CD14-positive monocyte (primary cell): ENCODE results near the gene CSH2. TPM values are rescaled to one million over a fixed set of nuclear protein-coding genes. Genes with fewer than 3 reads are reported as not detected.
A peak's percentile ranks its signal among the peaks of the same experiment; 100 is the strongest.

ENCODE experiments used
- DNase-seq, 3 donors: peaks; one replicate each; pipeline ENCODE4 v3.0.0-alpha.2; 2011 to 2022
- H2AFZ ChIP-seq: 2 replicates; pipeline ENCODE4 v1.6.0; 2012; ENCODE audit warnings: mild to moderate bottlenecking, low read depth, low read length, inconsistent platforms; ENCODE audit not compliant: insufficient read depth, poor library complexity, severe bottlenecking
- H3K27ac ChIP-seq, 2 donors: 1 replicate in 1 of 2; 2 replicates in 1 of 2; pipeline ENCODE4 v1.5.1; 2012 to 2013; ENCODE audit warnings: low read length in 2 of 2, control low read depth in 1 of 2, inconsistent platforms in 1 of 2, low read depth in 1 of 2, mild to moderate bottlenecking in 1 of 2
- H3K27me3 ChIP-seq, 2 donors: one replicate each; pipeline versions ENCODE4 v1.6.0 to v1.6.1; 2011 to 2013; ENCODE audit warnings: low read length in 2 of 2; ENCODE audit not compliant: control insufficient read depth in 2 of 2, insufficient read depth in 2 of 2
- H3K36me3 ChIP-seq, 2 donors: replicated peaks in 1 of 2; 1 replicate in 1 of 2; 2 replicates in 1 of 2; pipeline versions ENCODE4 v1.5.1 to v1.6.1; 2012 to 2013; ENCODE audit warnings: low read length in 2 of 2, control low read depth in 1 of 2, inconsistent platforms in 1 of 2, mild to moderate bottlenecking in 1 of 2; ENCODE audit not compliant: insufficient read depth in 2 of 2, control insufficient read depth in 1 of 2
- H3K4me1 ChIP-seq, 2 donors: 1 replicate in 1 of 2; 2 replicates in 1 of 2; pipeline versions ENCODE4 v1.5.1 to v1.6.1; 2012 to 2013; ENCODE audit warnings: low read length in 2 of 2, control low read depth in 1 of 2, inconsistent platforms in 1 of 2, mild to moderate bottlenecking in 1 of 2, moderate library complexity in 1 of 2; ENCODE audit not compliant: insufficient read depth in 2 of 2, control insufficient read depth in 1 of 2
- H3K4me2 ChIP-seq: replicated peaks from 2 replicates; pipeline ENCODE3; 2012; ENCODE audit warnings: low read length, moderate library complexity, mild to moderate bottlenecking; ENCODE audit not compliant: poor library complexity, severe bottlenecking; ENCODE audit errors: extremely low read depth
- H3K4me3 ChIP-seq, 3 experiments: fragments of 200-600 bp in 1 of 3; sonication (generic) in 1 of 3; replicated peaks in 1 of 3; 1 replicate in 2 of 3; 2 replicates in 1 of 3; pipeline ENCODE4 v1.5.1; 2011 to 2013; ENCODE audit warnings: low read length in 3 of 3, mild to moderate bottlenecking in 3 of 3, control low read depth in 2 of 3, low read depth in 2 of 3, inconsistent platforms in 1 of 3, moderate library complexity in 1 of 3
- H3K79me2 ChIP-seq: 2 replicates; pipeline ENCODE4 v1.6.0; 2012; ENCODE audit warnings: mild to moderate bottlenecking, control low read depth, inconsistent platforms, low read length, moderate library complexity; ENCODE audit not compliant: insufficient read depth
- H3K9ac ChIP-seq: 2 replicates; pipeline ENCODE4 v1.6.0; 2017; ENCODE audit warnings: low read length, mild to moderate bottlenecking; ENCODE audit not compliant: insufficient read depth, poor library complexity, severe bottlenecking
- H3K9me3 ChIP-seq, 2 donors: replicated peaks in 1 of 2; 1 replicate in 1 of 2; 2 replicates in 1 of 2; pipeline versions ENCODE4 v1.5.1 to v1.6.1; 2012 to 2013; ENCODE audit warnings: low read length in 2 of 2, control low read depth in 1 of 2; ENCODE audit not compliant: control insufficient read depth in 1 of 2, insufficient read depth in 1 of 2
- H4K20me1 ChIP-seq: 2 replicates; pipeline ENCODE4 v1.6.0; 2012; ENCODE audit warnings: mild to moderate bottlenecking, low read length, control low read depth, moderate library complexity; ENCODE audit not compliant: insufficient read depth
- H3K27ac Mint-ChIP-seq, 7 donors: one replicate each; pipeline ENCODE4 v1.8.0; 2020; ENCODE audit warnings: mild to moderate bottlenecking in 7 of 7, mixed read lengths in 7 of 7, moderate library complexity in 6 of 7, inconsistent platforms in 2 of 7
- H3K27me3 Mint-ChIP-seq, 3 donors: one replicate each; pipeline ENCODE4 v1.8.0; 2021 to 2022; ENCODE audit warnings: low read depth in 3 of 3, mild to moderate bottlenecking in 3 of 3, mixed read lengths in 3 of 3, moderate library complexity in 3 of 3, inconsistent platforms in 1 of 3
- H3K36me3 Mint-ChIP-seq, 2 donors: one replicate each; pipeline ENCODE4 v1.8.0; 2020; ENCODE audit warnings: mixed read lengths in 2 of 2, inconsistent platforms in 1 of 2, mild to moderate bottlenecking in 1 of 2
- H3K4me1 Mint-ChIP-seq: one replicate; pipeline ENCODE4 v1.8.0; 2020; ENCODE audit warnings: mild to moderate bottlenecking, mixed read lengths
- H3K4me3 Mint-ChIP-seq, 2 donors: one replicate each; pipeline ENCODE4 v1.8.0; 2020; ENCODE audit warnings: mild to moderate bottlenecking in 2 of 2, mixed read lengths in 2 of 2, moderate library complexity in 1 of 2
- H3K9me3 Mint-ChIP-seq, 7 donors: one replicate each; pipeline ENCODE4 v1.8.0; 2020 to 2022; ENCODE audit warnings: mixed read lengths in 7 of 7, mild to moderate bottlenecking in 6 of 7, moderate library complexity in 6 of 7, inconsistent platforms in 2 of 7
- WGBS: methylation state at CpG from one replicate; pipeline ENCODE4 v1.1.5; 2013; ENCODE audit warnings: missing lambda C conversion rate; ENCODE audit not compliant: insufficient coverage; 5-methylcytosine and 5-hydroxymethylcytosine counted together
- intact Hi-C, 2 donors: fragments of 100-400 bp; cut with micrococcal nuclease; formaldehyde crosslinking; loops; one replicate each; pipeline versions ENCODE4 v1.15.0 to v1.15.1; 2023
- polyA plus RNA-seq, 3 donors: library from polyadenylated mRNA; depleted of rRNA in 1 of 3; unstranded in 2 of 3; stranded (reverse) in 1 of 3; fragments of 300-500 nt in 2 of 3; fragments of >200 nt in 1 of 3; fragmentation: Illumina TruSeq in 2 of 3; gene quantifications; 1 replicate in 2 of 3; 2 replicates in 1 of 3; pipeline ENCODE4 v1.2.3, GENCODE V29; 2012 to 2021
- TF ChIP-seq, protein P1 (sequence below): fragments of 200-600 bp; IDR thresholded peaks from one replicate; pipeline ENCODE4 v1.8.0; 2022; ENCODE audit warnings: antibody characterized with exemption, mild to moderate bottlenecking

Gene CSH2
- polyA plus RNA-seq, 3 donors = not detected

DNA sequence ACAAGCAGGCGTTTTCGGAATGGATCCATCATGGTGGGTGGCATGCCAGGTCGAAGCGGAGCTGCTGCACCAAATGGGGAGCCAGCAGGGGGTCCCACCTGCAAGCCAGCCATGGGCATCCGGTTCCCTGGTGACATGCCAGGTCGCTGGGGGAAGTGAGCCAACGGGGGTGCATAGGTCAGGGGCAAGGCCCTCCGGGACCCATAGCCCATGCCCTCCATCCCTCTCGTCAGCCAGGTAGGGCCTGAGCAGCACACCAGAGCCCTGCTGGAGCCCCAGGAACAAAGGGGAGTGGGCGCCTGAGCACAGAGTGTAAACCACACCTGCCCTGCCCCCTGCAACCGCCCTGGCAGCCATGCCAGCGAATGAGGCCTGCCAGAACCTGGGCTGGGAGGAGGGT, 36.0 kb downstream of the CSH2 start:
- Histone ChIP-seq H3K27me3 (no peaks in the 10 kb centered on the region), H3K4me3 (no peak overlapping the region), H2AFZ (no peak overlapping the region), H3K4me1 (peaks cover 41 to 48% of the 10 kb centered on the region in 2 donors), H3K79me2 (peaks cover 84% of the 10 kb centered on the region), H3K36me3 (peaks cover 42 to 54% of the 10 kb centered on the region in 2 donors), H3K9ac (no peak overlapping the region), H4K20me1 (peaks cover 95% of the 10 kb centered on the region), H3K27ac (no peak overlapping the region), H3K9me3 (no peaks in the 10 kb centered on the region), H3K4me2 (no peak overlapping the region)
- intact Hi-C loops = no loop called here
- TF ChIP-seq, protein P1, sequence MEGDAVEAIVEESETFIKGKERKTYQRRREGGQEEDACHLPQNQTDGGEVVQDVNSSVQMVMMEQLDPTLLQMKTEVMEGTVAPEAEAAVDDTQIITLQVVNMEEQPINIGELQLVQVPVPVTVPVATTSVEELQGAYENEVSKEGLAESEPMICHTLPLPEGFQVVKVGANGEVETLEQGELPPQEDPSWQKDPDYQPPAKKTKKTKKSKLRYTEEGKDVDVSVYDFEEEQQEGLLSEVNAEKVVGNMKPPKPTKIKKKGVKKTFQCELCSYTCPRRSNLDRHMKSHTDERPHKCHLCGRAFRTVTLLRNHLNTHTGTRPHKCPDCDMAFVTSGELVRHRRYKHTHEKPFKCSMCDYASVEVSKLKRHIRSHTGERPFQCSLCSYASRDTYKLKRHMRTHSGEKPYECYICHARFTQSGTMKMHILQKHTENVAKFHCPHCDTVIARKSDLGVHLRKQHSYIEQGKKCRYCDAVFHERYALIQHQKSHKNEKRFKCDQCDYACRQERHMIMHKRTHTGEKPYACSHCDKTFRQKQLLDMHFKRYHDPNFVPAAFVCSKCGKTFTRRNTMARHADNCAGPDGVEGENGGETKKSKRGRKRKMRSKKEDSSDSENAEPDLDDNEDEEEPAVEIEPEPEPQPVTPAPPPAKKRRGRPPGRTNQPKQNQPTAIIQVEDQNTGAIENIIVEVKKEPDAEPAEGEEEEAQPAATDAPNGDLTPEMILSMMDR = no peak
- no peak for DNase-seq
- H3K4me3 Mint-ChIP-seq = no peak overlapping the region
- peak overlapping the region in 1 of 7 donors; percentile 58 for H3K27ac Mint-ChIP-seq
- peaks cover 45% of the 10 kb centered on the region for H3K4me1 Mint-ChIP-seq
- H3K9me3 Mint-ChIP-seq = no peaks in the 10 kb centered on the region
- H3K27me3 Mint-ChIP-seq = peaks cover 0 to 3% (median 1%) of the 10 kb centered on the region in 3 donors
- 89% methylated on average over 12 of the region's 12 CpGs for WGBS
- peaks cover 37 to 52% of the 10 kb centered on the region in 2 donors for H3K36me3 Mint-ChIP-seq

DNA sequence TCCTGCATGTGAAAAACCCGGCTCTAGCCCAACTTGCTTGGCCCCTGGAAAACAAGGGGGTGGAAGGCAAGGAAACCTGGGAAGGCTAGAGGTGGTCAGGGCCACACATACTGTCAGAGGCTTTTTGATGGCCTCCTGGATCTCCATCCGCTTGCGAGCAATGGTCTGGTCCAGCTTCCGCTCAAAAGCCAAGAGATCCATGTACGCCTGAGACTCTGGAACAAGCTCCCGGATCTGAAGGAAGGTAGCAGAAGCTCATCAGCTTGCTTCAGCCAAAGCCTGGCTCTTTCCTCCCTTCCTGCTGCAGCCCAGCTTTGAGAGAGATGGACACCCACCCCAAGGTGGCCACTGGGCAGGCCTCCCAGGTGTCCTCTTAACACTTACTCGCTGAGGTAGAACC, 36.7 kb downstream of the CSH2 start:
- H3K36me3 Mint-ChIP-seq = peaks cover 44 to 59% of the 10 kb centered on the region in 2 donors
- Histone ChIP-seq H3K4me3 (no peak overlapping the region), H4K20me1 (peaks cover 97% of the 10 kb centered on the region), H3K4me1 (peaks cover 40 to 48% of the 10 kb centered on the region in 2 donors), H3K27me3 (no peaks in the 10 kb centered on the region), H3K36me3 (peaks cover 48 to 61% of the 10 kb centered on the region in 2 donors), H3K79me2 (peaks cover 79% of the 10 kb centered on the region), H3K9ac (no peak overlapping the region), H2AFZ (no peak overlapping the region), H3K4me2 (no peak overlapping the region), H3K27ac (no peak overlapping the region), H3K9me3 (no peaks in the 10 kb centered on the region)
- 98% methylated on average over 6 of the region's 7 CpGs for WGBS
- intact Hi-C loops = no loop called here
- peak overlapping the region in 5 of 7 donors; percentile 28 to 74 (median 53) for H3K27ac Mint-ChIP-seq
- peaks cover 46% of the 10 kb centered on the region for H3K4me1 Mint-ChIP-seq
- no peak overlapping the region for H3K4me3 Mint-ChIP-seq
- no peaks in the 10 kb centered on the region for H3K9me3 Mint-ChIP-seq
- no peak for DNase-seq
- peaks cover 0 to 1% (median under 1%) of the 10 kb centered on the region in 3 donors for H3K27me3 Mint-ChIP-seq
- TF ChIP-seq, protein P1 = no peak
